Activated gamma-delta T cell treated with anti-CD3 and anti-CD28 coated beads, Interleukin-2, amount 50 U/mL, for 16 hours (primary cell): ENCODE data around the gene ZNF648.
"Not testable (repeated sequence)": the region's sequence is repeated elsewhere in the genome, so short reads cannot be mapped to it uniquely, and the experiment has no call there.

ENCODE experiments used
- DNase-seq: peaks from one replicate; pipeline ENCODE4 v3.0.0-alpha.2; 2020; ENCODE audit warnings: low read depth

Gene ZNF648, protein sequence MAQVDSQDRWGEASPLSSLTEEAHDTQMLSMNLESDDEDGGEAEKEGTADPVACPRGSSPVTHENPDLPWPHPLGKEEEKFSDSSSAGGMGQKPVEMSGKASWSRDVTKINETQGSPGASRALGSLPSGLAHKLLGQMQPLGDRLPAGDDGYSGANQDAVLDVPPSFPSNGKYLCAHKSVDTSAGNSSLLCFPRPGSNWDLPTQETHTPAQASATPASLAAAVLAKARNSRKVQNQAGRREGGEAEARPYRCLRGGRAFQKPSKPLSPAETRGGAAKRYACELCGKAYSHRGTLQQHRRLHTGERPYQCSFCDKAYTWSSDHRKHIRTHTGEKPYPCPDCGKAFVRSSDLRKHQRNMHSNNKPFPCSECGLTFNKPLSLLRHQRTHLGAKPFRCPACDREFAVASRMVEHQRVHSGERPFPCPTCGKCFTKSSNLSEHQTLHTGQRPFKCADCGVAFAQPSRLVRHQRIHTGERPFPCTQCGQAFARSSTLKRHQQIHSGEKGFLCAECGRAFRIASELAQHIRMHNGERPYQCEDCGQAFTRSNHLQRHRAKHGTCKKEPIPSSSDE

GRCh38 chr1:182061594-182061993 lies at the start of gene ZNF648:
Gene ZNF648, minus strand, starts transcription at chr1:182061712. Its CDS starts 3,702 bp downstream, at chr1:182058010.
- no peak for DNase-seq

- no peak for DNase-seq
These were observed 49.1 kb upstream of the ZNF648 start for GRCh38 chr1:182110635-182111034.

DNA sequence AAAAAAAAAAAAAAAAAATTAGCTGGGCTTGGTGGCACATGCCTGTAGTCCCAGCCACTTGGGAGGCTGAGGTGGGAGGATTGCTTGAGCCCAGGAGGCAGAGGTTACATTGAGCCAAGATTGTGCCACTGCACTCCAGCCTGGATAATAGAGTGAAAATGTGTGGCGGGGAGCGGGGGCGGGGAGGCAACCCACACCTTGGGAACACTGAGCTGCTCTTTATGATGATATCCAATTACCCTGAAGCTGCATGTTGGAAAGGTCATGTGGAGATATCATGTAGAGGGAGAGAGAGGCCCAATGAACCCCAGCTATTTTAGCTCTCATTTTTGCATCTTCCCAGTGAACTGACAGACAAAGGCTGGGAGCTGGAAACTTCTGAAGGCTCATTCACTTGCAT lies 48.3 kb upstream of the ZNF648 start:
- no peak for DNase-seq

DNA sequence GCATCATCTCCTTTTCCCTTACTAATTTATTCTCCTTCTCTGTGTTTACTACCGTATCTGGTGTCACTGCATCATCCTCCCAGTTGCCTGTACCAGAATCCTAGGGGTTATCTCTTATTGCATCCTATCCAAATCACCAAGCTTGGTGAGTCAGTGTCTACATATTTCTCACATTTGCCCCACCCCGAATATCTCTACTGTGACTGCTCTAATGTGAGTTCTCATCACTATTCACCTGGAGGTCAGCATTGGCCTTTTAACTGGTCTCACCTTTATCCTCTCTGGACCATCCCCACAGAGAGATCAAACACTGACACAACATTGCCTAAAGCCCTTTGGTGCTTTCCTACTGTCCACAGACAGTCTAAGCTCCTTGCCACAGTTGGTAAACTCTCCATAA lies 45.7 kb upstream of the ZNF648 start:
- no peak for DNase-seq

DNA sequence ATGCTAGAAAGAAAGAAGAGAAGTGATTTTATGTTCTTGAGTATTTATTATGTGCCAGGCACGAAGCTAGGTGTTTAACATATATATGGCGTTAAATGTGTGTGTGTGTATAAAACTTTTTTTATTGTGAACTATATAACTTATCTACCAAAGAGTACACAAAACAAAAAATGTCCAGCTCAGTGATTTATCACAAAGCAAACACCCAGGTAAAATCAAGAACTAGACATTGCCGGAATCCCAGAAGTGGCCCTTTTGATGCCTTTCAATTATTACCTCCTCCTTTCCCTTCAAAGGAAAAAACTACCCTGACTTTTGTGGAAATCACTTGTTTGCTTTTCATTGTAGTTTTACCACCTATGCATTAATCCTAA lies 40.5 kb upstream of the ZNF648 start:
- no peak for DNase-seq

GRCh38 chr1:182101415-182102042 lies 40.0 kb upstream of the ZNF648 start:
- DNase-seq, result no peak

- no peak for DNase-seq
These were observed 36.8 kb upstream of the ZNF648 start for GRCh38 chr1:182098301-182098700.

DNA sequence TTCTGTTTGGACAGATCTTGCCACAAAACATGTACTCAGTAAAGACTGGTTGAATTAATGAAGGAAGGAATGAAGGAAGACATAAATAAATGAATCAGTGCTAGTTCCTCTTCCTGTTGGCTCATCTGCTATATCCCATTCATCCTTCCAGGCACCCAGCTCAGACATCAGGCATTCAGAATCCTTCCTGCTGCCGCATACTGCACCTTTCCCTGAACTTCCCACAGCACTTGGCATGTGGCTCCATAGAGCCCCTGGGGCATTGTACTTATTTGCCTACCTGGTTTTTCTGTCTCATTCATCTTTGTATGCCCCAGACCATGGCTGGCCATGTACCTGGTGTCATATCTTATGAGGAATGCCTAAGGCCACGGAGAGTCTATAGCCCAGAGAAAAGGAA lies 34.4 kb upstream of the ZNF648 start:
- no peak for DNase-seq

- DNase-seq, result not testable (repeated sequence)
These were observed 33.0 kb upstream of the ZNF648 start for GRCh38 chr1:182094514-182095005.

- no peak for DNase-seq
These were observed 32.3 kb upstream of the ZNF648 start for GRCh38 chr1:182093781-182094180.

DNA sequence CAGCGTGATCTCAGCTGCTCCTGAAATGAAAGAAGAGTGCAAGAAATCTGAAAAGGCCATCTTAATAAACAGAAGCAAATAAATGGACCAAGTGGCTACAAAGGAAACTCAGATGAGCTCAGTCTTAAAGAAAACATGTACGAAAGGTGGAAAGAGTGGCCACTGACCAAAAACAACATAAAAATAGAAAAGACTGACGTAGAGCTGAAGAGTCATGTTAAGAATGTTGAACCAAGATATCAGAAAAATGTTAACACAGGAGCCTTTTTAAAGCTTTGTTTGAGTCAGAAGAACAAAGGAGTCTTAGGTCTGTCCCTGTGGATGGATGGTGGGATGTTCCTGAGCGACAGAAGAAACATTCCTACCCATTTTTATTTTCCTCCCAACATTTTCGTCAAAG lies 30.8 kb upstream of the ZNF648 start:
- DNase-seq, result no peak

GRCh38 chr1:182091083-182091482 lies 29.6 kb upstream of the ZNF648 start:
- no peak for DNase-seq

- DNase-seq, result no peak
These were observed 26.3 kb upstream of the ZNF648 start for GRCh38 chr1:182087719-182088350.

DNA sequence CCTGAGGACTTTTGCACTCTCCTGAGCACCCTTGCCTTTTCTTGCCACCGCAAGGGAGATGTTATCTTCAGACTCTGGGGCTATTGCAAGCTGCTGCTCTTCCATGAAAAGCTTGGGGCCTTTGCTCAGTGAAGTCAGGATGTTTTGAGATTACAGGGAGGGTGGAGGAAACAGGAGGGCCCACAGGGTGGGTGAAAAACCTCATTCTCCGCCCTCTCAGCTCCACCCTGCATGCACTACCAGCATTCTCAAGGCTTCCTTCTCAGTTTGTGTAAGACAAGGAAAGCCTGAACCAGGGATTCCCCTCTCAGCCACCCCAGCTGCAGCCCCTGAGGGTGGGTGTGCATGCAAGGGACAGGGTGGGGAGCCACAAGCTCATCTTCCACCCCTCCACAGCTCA lies 25.8 kb upstream of the ZNF648 start:
- DNase-seq, result no peak

DNA sequence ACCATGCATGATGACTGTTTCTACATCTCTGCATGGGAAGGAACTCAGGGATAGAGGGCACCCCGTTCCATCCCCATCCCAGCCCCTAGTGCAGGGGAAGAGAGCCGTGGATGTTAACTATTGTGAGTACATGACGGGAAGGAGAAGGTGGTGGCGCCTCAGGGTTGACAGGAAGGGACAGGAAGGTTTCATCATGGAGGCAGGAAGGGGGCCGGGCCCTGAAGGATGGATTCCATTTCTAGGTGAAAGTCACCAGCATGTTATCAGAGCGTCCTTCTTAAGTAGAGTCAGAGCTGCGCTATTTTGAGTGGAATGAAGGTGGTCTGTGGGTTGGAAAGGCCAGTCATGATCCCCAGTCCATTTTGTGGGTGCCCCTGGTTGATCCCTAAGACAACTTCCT lies 25.1 kb upstream of the ZNF648 start:
- no peak for DNase-seq

DNA sequence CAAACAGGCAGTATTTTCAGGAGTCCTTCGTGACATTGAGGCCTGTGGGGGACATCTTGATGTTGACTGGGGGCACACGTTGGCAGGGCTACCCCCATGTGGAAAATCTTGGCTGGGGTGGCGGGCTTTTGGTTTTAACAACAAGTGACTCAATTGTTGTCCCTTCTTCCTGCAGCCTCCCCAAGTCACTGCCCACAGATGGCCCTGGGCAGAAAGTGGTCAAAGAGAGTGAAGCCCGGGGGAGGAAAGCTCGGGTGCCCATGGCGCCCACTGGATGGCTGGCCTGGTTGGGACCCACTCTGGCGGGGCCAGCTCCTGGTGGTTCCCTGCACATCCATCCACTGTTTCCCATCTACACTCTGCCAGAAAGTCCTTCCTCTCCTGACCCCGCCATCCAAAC lies 24.6 kb upstream of the ZNF648 start:
- DNase-seq, result no peak

- no peak for DNase-seq
These were observed 24.2 kb upstream of the ZNF648 start for GRCh38 chr1:182085726-182086125.

DNA sequence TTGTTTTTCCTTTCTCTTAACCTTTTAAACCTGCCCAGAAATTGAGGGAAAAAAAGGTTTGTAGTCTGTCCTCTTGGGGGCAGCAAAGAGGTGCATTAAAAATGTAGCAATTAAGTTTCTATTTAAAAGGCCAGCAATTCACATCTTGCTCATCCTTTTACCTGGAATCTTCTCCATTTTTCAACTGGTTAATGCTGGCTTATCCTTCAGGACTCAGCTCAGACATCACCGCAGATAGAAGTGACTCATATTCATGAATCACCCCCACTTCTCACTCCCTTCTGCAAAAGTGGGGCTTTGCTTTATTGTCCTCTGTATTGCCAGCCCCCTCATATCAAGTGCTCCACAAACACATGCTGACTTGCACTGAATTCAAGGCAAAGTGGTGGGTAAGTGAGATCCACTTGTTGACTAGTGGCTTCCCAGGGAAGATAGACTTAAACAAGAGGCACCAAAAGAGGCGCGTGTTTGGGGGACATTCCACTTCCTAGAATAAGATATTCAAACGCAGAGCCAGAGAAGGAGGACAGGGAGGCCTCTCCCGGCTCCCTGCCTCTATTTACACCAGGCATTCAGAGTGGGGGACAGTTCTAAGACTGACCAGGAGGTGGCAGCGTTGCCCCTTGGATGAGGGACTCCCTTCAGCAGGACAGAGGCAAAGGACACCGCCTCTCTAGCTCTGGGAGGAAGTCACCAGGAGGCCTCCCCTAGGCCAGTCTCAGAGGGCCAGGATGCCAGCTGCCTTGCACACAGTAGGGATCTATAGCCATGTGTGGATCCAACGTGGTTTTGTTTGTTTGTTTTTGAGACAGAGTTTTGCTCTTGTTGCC lies 23.2 kb upstream of the ZNF648 start:
- DNase-seq, result peak; percentile 37

- DNase-seq, result no peak
These were observed 22.5 kb upstream of the ZNF648 start for GRCh38 chr1:182083851-182084486.

DNA sequence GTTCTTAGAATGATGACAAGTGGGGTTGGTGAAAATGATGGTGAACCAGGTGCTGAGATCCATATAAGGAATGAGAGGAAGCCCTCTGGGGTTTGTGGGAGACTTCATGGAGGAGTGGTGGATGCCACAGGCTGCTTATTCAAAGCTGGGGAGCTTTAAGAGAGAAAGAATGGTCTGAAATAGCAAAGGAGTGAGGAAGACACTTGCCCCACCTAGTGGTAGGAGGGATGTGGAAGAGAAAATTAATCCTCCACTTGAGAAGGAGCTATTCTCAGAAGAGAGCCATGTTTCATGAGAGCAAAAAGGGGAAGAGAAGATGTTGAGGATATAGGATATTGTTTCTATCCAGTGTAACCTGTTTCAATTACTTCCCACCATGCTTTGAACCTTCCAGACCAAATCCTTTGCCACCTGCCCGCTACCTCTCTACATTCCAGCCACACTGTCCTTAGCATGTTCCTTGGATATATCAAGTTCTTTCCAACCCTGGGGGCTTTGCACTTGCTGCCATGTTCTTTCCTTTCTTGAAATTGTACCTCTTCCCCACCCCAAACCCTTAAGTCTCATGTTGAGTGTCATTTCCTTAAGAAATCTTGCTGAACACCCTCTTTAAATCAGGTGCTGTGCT lies 19.6 kb upstream of the ZNF648 start:
- no peak for DNase-seq

- no peak for DNase-seq
These were observed 18.5 kb upstream of the ZNF648 start for GRCh38 chr1:182080040-182080439.
